Omental fat pad (tissue), 4 donors: ENCODE data around the gene CBX7. TPM values are rescaled to one million over a fixed set of nuclear protein-coding genes. Genes with fewer than 3 reads are reported as not detected.
A peak's percentile ranks its signal among the peaks of the same experiment; 100 is the strongest.

Experiments
- ATAC-seq: fragments of 150-250 bp; one replicate; pipeline ENCODE4 v1.9.1; 2016; ENCODE audit warnings: mild to moderate bottlenecking, moderate library complexity; ENCODE audit not compliant: low FRiP score
- DNase-seq: peaks from one replicate; pipeline ENCODE4 v3.0.0-alpha.2; 2019; ENCODE audit warnings: low spot score
- CTCF ChIP-seq, 3 donors: fragments of 450-650 bp; IDR thresholded peaks; one replicate each; pipeline ENCODE4 v1.5.1; 2016 to 2017; ENCODE audit warnings: antibody characterized with exemption in 3 of 3, mild to moderate bottlenecking in 3 of 3, moderate library complexity in 2 of 3
- total RNA-seq, 4 donors: library from RNA; depleted of rRNA; stranded (reverse); fragments of >200 nt; gene quantifications; one replicate each; pipeline ENCODE4 v1.1.0, GENCODE V29; 2016

Gene CBX7
- total RNA-seq, 4 donors from 2014 or later, result 22.6 to 74.9 (median 30.8) TPM

GRCh38 chr22:39178206-39179111 lies 26.0 kb upstream of the CBX7 start:
- ATAC-seq (no peak), DNase-seq (no peak)
- TF ChIP-seq CTCF (IDR thresholded peaks at IDR 0.05), result no peak

GRCh38 chr22:39177791-39178190 lies 25.3 kb upstream of the CBX7 start:
- no peak for DNase-seq
- TF ChIP-seq CTCF (IDR thresholded peaks at IDR 0.05), result no peak
- ATAC-seq, result no peak

GRCh38 chr22:39177456-39177775 lies 24.9 kb upstream of the CBX7 start:
- ATAC-seq, result no peak
- no peak for DNase-seq
- TF ChIP-seq CTCF (IDR thresholded peaks at IDR 0.05), result no peak

GRCh38 chr22:39176714-39177455 lies 24.4 kb upstream of the CBX7 start:
- no peak for TF ChIP-seq CTCF (IDR thresholded peaks at IDR 0.05)
- ATAC-seq, result no peak
- DNase-seq, result no peak

GRCh38 chr22:39176143-39176713 lies 23.7 kb upstream of the CBX7 start:
- ATAC-seq (peak; percentile 47), DNase-seq (no peak)
- TF ChIP-seq CTCF (IDR thresholded peaks at IDR 0.05), result no peak

- no peak for TF ChIP-seq CTCF (IDR thresholded peaks at IDR 0.05)
- ATAC-seq (no peak), DNase-seq (no peak)
Measured at GRCh38 chr22:39175353-39176142, 23.1 kb upstream of the CBX7 start.
